GM18498 (cell line): ENCODE results near the gene AMBP.

Experiments used
- ATAC-seq: cut with Tn5 transposase; IDR thresholded peaks from one replicate; pipeline ENCODE4 v1.9.1; 2021; ENCODE audit warnings: mild to moderate bottlenecking, moderate library complexity; ENCODE audit not compliant: unreplicated experiment

The AMBP gene

GRCh38 chr9:114076237-114077161 lies 1.6 kb downstream of the AMBP start:
- no peak for ATAC-seq

GRCh38 chr9:114075602-114076001 lies 2.5 kb downstream of the AMBP start:
- no peak for ATAC-seq

GRCh38 chr9:114072184-114073140 lies 5.6 kb downstream of the AMBP start:
- ATAC-seq: no peak

GRCh38 chr9:114071197-114071795 lies 6.8 kb downstream of the AMBP start:
- no peak for ATAC-seq

GRCh38 chr9:114070188-114071103 lies 7.7 kb downstream of the AMBP start:
- no peak for ATAC-seq

- no peak for ATAC-seq
Observed at GRCh38 chr9:114069476-114070187, 8.5 kb downstream of the AMBP start.

GRCh38 chr9:114065304-114065703 lies 12.8 kb downstream of the AMBP start:
- ATAC-seq: no peak

GRCh38 chr9:114061830-114062474 lies 16.1 kb downstream of the AMBP start:
- ATAC-seq: no peak

GRCh38 chr9:114061292-114061691 lies 16.8 kb downstream of the AMBP start:
- ATAC-seq: no peak

- ATAC-seq: no peak
Observed at GRCh38 chr9:114060711-114061110, 17.4 kb downstream of the AMBP start.

- ATAC-seq: no peak
Observed at GRCh38 chr9:114060070-114060469, 18.0 kb downstream of the AMBP start.

- no peak for ATAC-seq
Observed at GRCh38 chr9:114059047-114059803, 18.9 kb downstream of the AMBP start.

- ATAC-seq: no peak
Observed at GRCh38 chr9:114058688-114059046, 19.4 kb downstream of the AMBP start.

GRCh38 chr9:114057161-114057885 lies 20.8 kb downstream of the AMBP start:
- no peak for ATAC-seq

GRCh38 chr9:114056527-114056926 lies 21.6 kb downstream of the AMBP start:
- ATAC-seq: no peak

- no peak for ATAC-seq
Observed at GRCh38 chr9:114055894-114056293, 22.2 kb downstream of the AMBP start.

GRCh38 chr9:114055061-114055460 lies 23.0 kb downstream of the AMBP start:
- no peak for ATAC-seq
